Liver (tissue), 9 donors: ENCODE data around the gene ARSD. TPM values are rescaled to one million over a fixed set of nuclear protein-coding genes. Genes with fewer than 3 reads are reported as not detected.
"Not testable (repeated sequence)": the region's sequence is repeated elsewhere in the genome, so short reads cannot be mapped to it uniquely, and the experiment has no call there.

ENCODE experiments used
- DNase-seq: peaks from one replicate; pipeline ENCODE4 v3.0.0-alpha.2; 2017; ENCODE audit warnings: low spot score
- H3K27ac ChIP-seq, 2 donors: one replicate each; pipeline ENCODE4 v1.7.0; 2013; ENCODE audit warnings: inconsistent platforms in 2 of 2, low read length in 2 of 2, control low read depth in 1 of 2, low read depth in 1 of 2, mild to moderate bottlenecking in 1 of 2
- H3K27me3 ChIP-seq, 4 donors: one replicate each; pipeline versions ENCODE4 v1.6.1 to v1.7.0; 2013; ENCODE audit warnings: low read length in 3 of 4, inconsistent platforms in 1 of 4, mild to moderate bottlenecking in 1 of 4, moderate library complexity in 1 of 4; ENCODE audit not compliant: control insufficient read depth in 4 of 4, insufficient read depth in 4 of 4
- H3K36me3 ChIP-seq, 4 donors: one replicate each; pipeline versions ENCODE4 v1.6.1 to v1.7.0; 2013; ENCODE audit warnings: low read length in 3 of 4, mild to moderate bottlenecking in 3 of 4, low read depth in 1 of 4, moderate library complexity in 1 of 4; ENCODE audit not compliant: control insufficient read depth in 4 of 4, insufficient read depth in 3 of 4
- H3K4me1 ChIP-seq, 4 donors: one replicate each; pipeline versions ENCODE4 v1.6.1 to v1.7.0; 2013; ENCODE audit warnings: low read length in 3 of 4, mild to moderate bottlenecking in 3 of 4, moderate library complexity in 1 of 4; ENCODE audit not compliant: control insufficient read depth in 4 of 4, insufficient read depth in 4 of 4
- H3K4me3 ChIP-seq, 3 donors: one replicate each; pipeline versions ENCODE4 v1.6.1 to v1.7.0; 2013; ENCODE audit warnings: low read length in 3 of 3, control low read depth in 1 of 3, low read depth in 1 of 3, mild to moderate bottlenecking in 1 of 3
- H3K9ac ChIP-seq, 2 donors: one replicate each; pipeline ENCODE4 v1.7.0; 2013; ENCODE audit warnings: low read length in 2 of 2, mild to moderate bottlenecking in 2 of 2, moderate library complexity in 2 of 2, control low read depth in 1 of 2, low read depth in 1 of 2
- H3K9me3 ChIP-seq, 4 donors: one replicate each; pipeline versions ENCODE4 v1.6.1 to v1.7.0; 2013; ENCODE audit warnings: low read length in 3 of 4; ENCODE audit not compliant: control insufficient read depth in 4 of 4
- ATF3 ChIP-seq: IDR thresholded peaks from 2 replicates; pipeline ENCODE4 v1.6.1; 2016; ENCODE audit warnings: antibody characterized with exemption
- CTCF ChIP-seq: fragments of 150-350 bp; IDR thresholded peaks from 2 replicates; pipeline ENCODE4 v1.5.1; 2017; ENCODE audit warnings: improper control_type of control experiment, low read depth, low read length; ENCODE audit not compliant: missing input control
- EGR1 ChIP-seq, 2 donors: IDR thresholded peaks; 2 replicates each; pipeline ENCODE4 v1.6.1; 2016 to 2018; ENCODE audit warnings: antibody characterized with exemption in 2 of 2, low read depth in 2 of 2
- FOXA1 ChIP-seq: IDR thresholded peaks from 2 replicates; pipeline ENCODE4 v1.6.1; 2016; ENCODE audit warnings: antibody characterized with exemption
- HNF4A ChIP-seq, 2 donors: conservative IDR thresholded peaks; 2 replicates each; pipeline ENCODE4 v1.6.1; 2016; ENCODE audit warnings: antibody characterized with exemption in 2 of 2, mild to moderate bottlenecking in 2 of 2
- HNF4G ChIP-seq: IDR thresholded peaks from 2 replicates; pipeline ENCODE4 v1.6.1; 2016; ENCODE audit warnings: antibody characterized with exemption
- RAD21 ChIP-seq, 2 donors: IDR thresholded peaks; 2 replicates each; pipeline ENCODE4 v1.6.1; 2016; ENCODE audit warnings: antibody characterized with exemption in 2 of 2, mild to moderate bottlenecking in 2 of 2
- RXRA ChIP-seq, 2 donors: IDR thresholded peaks; 2 replicates each; pipeline ENCODE4 v1.6.1; 2017 to 2018; ENCODE audit warnings: antibody characterized with exemption in 2 of 2, mild to moderate bottlenecking in 1 of 2
- SP1 ChIP-seq: IDR thresholded peaks from 2 replicates; pipeline ENCODE4 v1.6.1; 2018; ENCODE audit warnings: antibody characterized with exemption, mild to moderate bottlenecking
- TAF1 ChIP-seq: conservative IDR thresholded peaks from 2 replicates; pipeline ENCODE4 v1.6.1; 2016; ENCODE audit warnings: antibody characterized with exemption, mild to moderate bottlenecking
- YY1 ChIP-seq: IDR thresholded peaks from 2 replicates; pipeline ENCODE4 v1.6.1; 2016; ENCODE audit warnings: antibody characterized with exemption, mild to moderate bottlenecking
- ZBTB33 ChIP-seq: IDR thresholded peaks from 2 replicates; pipeline ENCODE4 v1.6.1; 2016; ENCODE audit warnings: antibody characterized with exemption
- WGBS: extraction: QIAGEN DNeasy Blood & Tissue Kit; methylation state at CpG from one replicate; pipeline ENCODE4 v1.1.7; 2013; 5-methylcytosine and 5-hydroxymethylcytosine counted together
- polyA plus RNA-seq, 2 donors: library from polyadenylated mRNA; stranded (reverse) in 1 of 2; unstranded in 1 of 2; fragments of 200-250 nt in 1 of 2; fragments of >200 nt in 1 of 2; fragmentation: Nextera tagmentation in 1 of 2; extraction: Ambion mirVana in 1 of 2; gene quantifications; one replicate each; pipeline versions ENCODE4 v1.2.1 to v1.2.3, GENCODE V29; 2013 to 2015
- total RNA-seq, 2 donors: library from RNA; depleted of rRNA; stranded (reverse); fragments of >200 nt; gene quantifications; one replicate each; pipeline ENCODE4 v1.2.3, GENCODE V29; 2014
- TF ChIP-seq, protein P1 (sequence below): IDR thresholded peaks from 2 replicates; pipeline ENCODE4 v1.6.1; 2016; ENCODE audit warnings: antibody characterized with exemption, mild to moderate bottlenecking
- TF ChIP-seq, protein P2 (sequence below): IDR thresholded peaks from 2 replicates; pipeline ENCODE4 v1.6.1; 2016; ENCODE audit warnings: antibody characterized with exemption
- donor health status: healthy.
- donor health status: healthy.
- donor health status: healthy.
- donor health status: healthy.
- donor health status: healthy.

The ARSD gene, protein sequence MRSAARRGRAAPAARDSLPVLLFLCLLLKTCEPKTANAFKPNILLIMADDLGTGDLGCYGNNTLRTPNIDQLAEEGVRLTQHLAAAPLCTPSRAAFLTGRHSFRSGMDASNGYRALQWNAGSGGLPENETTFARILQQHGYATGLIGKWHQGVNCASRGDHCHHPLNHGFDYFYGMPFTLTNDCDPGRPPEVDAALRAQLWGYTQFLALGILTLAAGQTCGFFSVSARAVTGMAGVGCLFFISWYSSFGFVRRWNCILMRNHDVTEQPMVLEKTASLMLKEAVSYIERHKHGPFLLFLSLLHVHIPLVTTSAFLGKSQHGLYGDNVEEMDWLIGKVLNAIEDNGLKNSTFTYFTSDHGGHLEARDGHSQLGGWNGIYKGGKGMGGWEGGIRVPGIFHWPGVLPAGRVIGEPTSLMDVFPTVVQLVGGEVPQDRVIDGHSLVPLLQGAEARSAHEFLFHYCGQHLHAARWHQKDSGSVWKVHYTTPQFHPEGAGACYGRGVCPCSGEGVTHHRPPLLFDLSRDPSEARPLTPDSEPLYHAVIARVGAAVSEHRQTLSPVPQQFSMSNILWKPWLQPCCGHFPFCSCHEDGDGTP
- total RNA-seq (10 to 100 TPM; 19.4 to 42.4 TPM), polyA plus RNA-seq (10 to 100 TPM; 11.3 to 19.5 TPM)

- peak; percentile 69 for DNase-seq
- no peaks in the 10 kb centered on the region for H3K9me3 ChIP-seq
- peaks cover 0 to 9% (median 2%) of the 10 kb centered on the region in 4 donors for H3K4me1 ChIP-seq
- H3K27ac ChIP-seq, result peak within 1 kb of the TSS; percentile 95 to 97
- peaks cover 0 to 10% (median 3%) of the 10 kb centered on the region in 4 donors for H3K36me3 ChIP-seq
- TF ChIP-seq RAD21 (IDR thresholded peaks at IDR 0.05) (peak in 1 of 2 donors; percentile 7), HNF4A (conservative IDR thresholded peaks at IDR 0.05) (peak in 1 of 2 donors; percentile 44), HNF4G (no peak), YY1 (peak; percentile 20), ATF3 (no peak), ZBTB33 (peak; percentile 26), SP1 (peak; percentile 16), CTCF (no peak), EGR1 (IDR thresholded peaks at IDR 0.05; ENCODE audit: low read depth in 2 of 2) (no peak), RXRA (IDR thresholded peaks at IDR 0.05) (peak; percentile 11 to 25), FOXA1 (no peak), TAF1 (peak; percentile 71)
- TF ChIP-seq, protein P1, sequence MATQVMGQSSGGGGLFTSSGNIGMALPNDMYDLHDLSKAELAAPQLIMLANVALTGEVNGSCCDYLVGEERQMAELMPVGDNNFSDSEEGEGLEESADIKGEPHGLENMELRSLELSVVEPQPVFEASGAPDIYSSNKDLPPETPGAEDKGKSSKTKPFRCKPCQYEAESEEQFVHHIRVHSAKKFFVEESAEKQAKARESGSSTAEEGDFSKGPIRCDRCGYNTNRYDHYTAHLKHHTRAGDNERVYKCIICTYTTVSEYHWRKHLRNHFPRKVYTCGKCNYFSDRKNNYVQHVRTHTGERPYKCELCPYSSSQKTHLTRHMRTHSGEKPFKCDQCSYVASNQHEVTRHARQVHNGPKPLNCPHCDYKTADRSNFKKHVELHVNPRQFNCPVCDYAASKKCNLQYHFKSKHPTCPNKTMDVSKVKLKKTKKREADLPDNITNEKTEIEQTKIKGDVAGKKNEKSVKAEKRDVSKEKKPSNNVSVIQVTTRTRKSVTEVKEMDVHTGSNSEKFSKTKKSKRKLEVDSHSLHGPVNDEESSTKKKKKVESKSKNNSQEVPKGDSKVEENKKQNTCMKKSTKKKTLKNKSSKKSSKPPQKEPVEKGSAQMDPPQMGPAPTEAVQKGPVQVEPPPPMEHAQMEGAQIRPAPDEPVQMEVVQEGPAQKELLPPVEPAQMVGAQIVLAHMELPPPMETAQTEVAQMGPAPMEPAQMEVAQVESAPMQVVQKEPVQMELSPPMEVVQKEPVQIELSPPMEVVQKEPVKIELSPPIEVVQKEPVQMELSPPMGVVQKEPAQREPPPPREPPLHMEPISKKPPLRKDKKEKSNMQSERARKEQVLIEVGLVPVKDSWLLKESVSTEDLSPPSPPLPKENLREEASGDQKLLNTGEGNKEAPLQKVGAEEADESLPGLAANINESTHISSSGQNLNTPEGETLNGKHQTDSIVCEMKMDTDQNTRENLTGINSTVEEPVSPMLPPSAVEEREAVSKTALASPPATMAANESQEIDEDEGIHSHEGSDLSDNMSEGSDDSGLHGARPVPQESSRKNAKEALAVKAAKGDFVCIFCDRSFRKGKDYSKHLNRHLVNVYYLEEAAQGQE, result no peak
- TF ChIP-seq, protein P2, sequence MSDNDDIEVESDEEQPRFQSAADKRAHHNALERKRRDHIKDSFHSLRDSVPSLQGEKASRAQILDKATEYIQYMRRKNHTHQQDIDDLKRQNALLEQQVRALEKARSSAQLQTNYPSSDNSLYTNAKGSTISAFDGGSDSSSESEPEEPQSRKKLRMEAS, result no peak
- no peaks in the 10 kb centered on the region for H3K27me3 ChIP-seq
- WGBS, result under 1% methylated on average over 82 of the region's 84 CpGs
- H3K9ac ChIP-seq, result peak within 1 kb of the TSS; percentile 53 to 59
- H3K4me3 ChIP-seq, result peak within 1 kb of the TSS; percentile 45 to 79 (median 75)
Observed at GRCh38 chrX:2928583-2929434, at the start of gene ARSD. Gene ARSD (minus strand): TSS chrX:2929339. CDS start chrX:2929275, 64 bp downstream.

GRCh38 chrX:2978639-2979038 lies 49.5 kb upstream of the ARSD start:
- not testable (repeated sequence) for H3K9me3 ChIP-seq, H3K27ac ChIP-seq, H3K27me3 ChIP-seq, H3K9ac ChIP-seq, H3K4me3 ChIP-seq, H3K4me1 ChIP-seq, DNase-seq, H3K36me3 ChIP-seq
- WGBS, result 93% methylated on average over 4 of the region's 4 CpGs
